Activated naive CD8-positive, alpha-beta T cell treated with anti-CD3 and anti-CD28 coated beads, Interleukin-2, amount 50 U/mL, for 24 hours (primary cell): ENCODE data around the gene AFAP1.

ENCODE experiments used
- ATAC-seq: fragments of 150-1000 bp; cut with Tn5 transposase; one replicate; pipeline ENCODE4 v1.10.0; 2021
- DNase-seq: peaks from one replicate; pipeline ENCODE4 v3.0.0; 2021
- H3K27ac Mint-ChIP-seq: one replicate; pipeline ENCODE4 v1.8.0; 2021; ENCODE audit warnings: mild to moderate bottlenecking, mixed read lengths
- H3K27me3 Mint-ChIP-seq: one replicate; pipeline ENCODE4 v1.8.0; 2021; ENCODE audit warnings: mixed read lengths
- H3K36me3 Mint-ChIP-seq: one replicate; pipeline ENCODE4 v1.8.0; 2021; ENCODE audit warnings: low read depth, mixed read lengths
- H3K4me1 Mint-ChIP-seq: one replicate; pipeline ENCODE4 v1.8.0; 2021; ENCODE audit warnings: mixed read lengths
- H3K4me3 Mint-ChIP-seq: one replicate; pipeline ENCODE4 v1.8.0; 2021; ENCODE audit warnings: mild to moderate bottlenecking, moderate library complexity, mixed read lengths
- H3K9me3 Mint-ChIP-seq: one replicate; pipeline ENCODE4 v1.8.0; 2021; ENCODE audit warnings: mixed read lengths

AFAP1 gene

DNA sequence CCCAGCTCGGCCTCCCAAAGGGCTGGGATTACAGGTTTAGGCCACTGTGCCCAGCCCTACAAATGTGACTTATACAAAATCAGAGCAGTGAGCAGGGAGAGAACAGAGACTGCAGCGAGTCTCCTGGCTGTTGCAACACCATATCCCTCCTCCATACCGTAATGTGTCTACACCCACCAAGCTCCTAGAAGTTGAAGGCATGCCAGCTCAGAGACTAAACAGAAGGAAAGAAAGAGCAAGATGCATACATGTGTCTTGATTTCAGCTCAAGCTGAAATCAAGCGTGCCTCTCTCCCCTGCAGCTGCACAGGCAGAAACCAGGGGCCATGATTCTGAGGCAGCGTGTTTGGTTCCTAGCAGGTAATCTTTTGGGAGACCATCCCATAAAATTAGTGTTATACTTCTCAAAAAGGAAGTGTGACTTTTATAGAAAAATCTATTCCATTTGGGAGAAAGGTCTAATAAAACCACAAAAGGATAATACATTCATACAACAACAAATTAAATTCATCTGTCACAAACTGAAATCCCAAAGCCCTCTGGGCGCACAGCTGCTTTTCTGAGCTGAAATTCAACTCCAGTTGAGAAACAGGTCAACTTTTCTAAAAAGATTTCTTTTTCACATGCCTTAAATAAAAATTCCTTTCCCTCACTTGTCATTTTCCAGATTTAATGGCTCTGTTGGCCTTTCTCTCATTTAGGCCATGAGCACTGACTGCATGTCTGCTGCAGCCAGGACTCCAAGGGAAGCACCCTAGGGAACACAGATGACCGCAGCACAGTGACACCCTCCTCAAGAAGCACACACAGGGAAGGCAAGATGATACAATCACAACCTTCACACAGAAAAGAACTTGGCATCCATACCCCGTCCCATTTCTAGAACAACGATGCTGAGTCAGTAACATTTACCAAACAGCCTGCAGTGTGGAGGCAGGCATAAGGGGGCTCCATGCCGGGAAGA lies 34.4 kb downstream of the AFAP1 start:
- Mint-ChIP-seq H3K36me3 (no peaks in the 10 kb centered on the region), H3K4me1 (peaks cover 26% of the 10 kb centered on the region), H3K27me3 (no peaks in the 10 kb centered on the region), H3K27ac (no peak overlapping the region), H3K4me3 (no peak overlapping the region), H3K9me3 (no peaks in the 10 kb centered on the region)
- DNase-seq (no peak), ATAC-seq (no peak)

DNA sequence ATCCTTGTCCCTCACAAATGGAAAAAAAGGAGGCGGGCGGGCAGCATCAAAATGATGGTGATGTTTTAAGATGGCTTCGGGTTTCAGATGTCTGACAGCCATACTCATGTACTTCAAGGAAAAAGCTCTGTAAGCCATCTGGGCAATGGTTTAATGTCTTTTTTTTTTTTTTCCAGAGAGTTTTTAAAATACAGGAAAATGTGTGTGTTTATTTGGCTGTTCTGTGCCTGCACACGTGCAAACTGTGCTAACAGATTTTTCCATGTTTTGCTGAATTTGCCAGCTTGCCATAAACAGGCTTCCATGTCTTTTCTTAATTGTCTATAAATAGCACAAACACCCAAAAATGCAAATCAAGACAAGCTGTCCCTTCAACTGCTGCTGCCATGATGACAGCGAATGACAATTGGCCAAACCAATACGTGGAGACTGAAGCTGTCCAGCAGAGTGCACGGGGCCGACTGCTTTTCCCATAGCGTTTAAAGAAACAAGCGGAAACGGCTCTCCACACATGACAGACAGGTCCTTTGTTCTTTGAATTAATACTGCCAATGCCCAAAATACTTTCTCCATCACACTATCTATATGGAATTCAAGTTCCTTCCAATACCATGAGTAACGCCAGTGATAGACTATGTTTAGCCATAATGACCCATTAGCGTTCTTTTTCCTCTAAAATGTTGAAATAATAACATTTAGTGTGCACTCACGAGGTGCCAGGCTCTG lies 35.7 kb downstream of the AFAP1 start:
- Mint-ChIP-seq H3K4me1 (peaks cover 26% of the 10 kb centered on the region), H3K36me3 (no peaks in the 10 kb centered on the region), H3K4me3 (no peak overlapping the region), H3K27ac (no peak overlapping the region), H3K27me3 (no peaks in the 10 kb centered on the region), H3K9me3 (no peaks in the 10 kb centered on the region)
- ATAC-seq (no peak), DNase-seq (no peak)

DNA sequence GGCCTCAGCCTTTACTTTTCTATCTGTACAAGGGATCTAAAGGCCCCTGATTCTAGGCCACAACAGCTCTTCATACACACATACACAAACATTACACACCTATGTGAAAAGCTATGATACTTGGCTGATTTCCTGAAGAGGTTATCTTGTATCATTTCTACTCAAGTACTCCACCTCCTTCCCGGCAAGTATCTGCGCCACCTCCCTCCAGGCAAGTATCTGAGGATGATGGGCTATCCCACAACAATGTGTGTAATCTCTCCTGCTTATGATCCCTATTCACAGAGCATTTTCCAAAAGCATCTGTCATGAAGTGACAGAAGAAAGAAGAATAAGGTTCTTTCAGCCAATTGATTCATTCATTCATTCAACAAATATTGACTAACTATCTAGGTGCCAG lies 36.8 kb downstream of the AFAP1 start:
- DNase-seq (no peak), ATAC-seq (no peak)
- Mint-ChIP-seq H3K4me3 (no peak overlapping the region), H3K27ac (no peak overlapping the region), H3K4me1 (peaks cover 26% of the 10 kb centered on the region), H3K27me3 (peaks cover under 1% of the 10 kb centered on the region), H3K36me3 (no peaks in the 10 kb centered on the region), H3K9me3 (no peaks in the 10 kb centered on the region)

DNA sequence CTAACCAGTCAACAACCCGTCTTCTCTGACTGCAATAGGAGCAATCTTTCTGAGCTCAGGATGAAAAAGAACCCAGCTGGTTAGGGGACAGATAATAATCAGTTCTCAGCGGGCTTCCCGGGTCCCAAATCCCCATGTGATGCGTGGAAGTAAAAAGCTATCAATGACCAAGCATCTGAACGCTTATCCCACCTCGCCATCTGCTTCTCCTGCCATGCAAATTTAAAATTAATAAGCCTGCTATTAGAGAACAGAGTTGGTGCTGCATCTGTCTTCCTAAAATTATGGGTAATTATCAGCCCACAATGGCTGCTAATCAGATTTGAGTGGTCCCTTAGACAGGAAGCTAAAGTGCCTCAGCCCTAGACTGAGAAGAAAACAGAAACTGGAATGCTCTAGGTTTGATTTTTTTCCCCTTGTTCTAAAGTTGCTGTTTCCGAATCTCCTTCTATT lies 37.5 kb downstream of the AFAP1 start:
- ATAC-seq = no peak
- no peak overlapping the region for H3K4me3 Mint-ChIP-seq
- no peaks in the 10 kb centered on the region for H3K9me3 Mint-ChIP-seq
- no peak for DNase-seq
- H3K27me3 Mint-ChIP-seq = peaks cover 3% of the 10 kb centered on the region
- H3K4me1 Mint-ChIP-seq = peaks cover 23% of the 10 kb centered on the region
- H3K27ac Mint-ChIP-seq = no peak overlapping the region
- H3K36me3 Mint-ChIP-seq = no peaks in the 10 kb centered on the region

DNA sequence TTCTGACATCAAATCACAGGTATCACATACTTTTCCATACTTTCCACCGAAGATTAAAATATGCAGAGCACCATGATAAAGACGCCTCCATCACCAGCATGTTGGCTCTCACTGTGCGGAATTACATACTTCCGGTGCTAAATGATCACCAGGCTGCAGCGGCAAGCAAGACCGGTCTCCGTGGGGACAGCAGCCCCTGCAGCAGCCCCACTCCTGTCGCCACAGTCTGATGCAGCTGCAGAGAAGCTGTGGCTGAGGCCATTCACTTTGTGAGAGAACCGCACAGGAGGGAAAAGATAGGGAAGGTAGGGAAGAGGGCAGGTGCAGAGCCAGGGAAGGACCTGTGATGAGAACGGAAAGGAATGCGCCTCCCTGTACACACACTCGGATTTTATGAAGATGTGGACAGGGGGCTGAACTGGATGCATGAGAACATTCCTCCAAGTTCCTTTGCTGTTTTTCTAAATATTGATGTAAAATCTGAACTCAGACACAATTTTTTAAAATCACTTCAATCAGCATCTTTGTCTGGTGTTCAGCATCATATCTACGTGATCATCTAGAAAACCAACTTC lies 38.3 kb downstream of the AFAP1 start:
- peaks cover 17% of the 10 kb centered on the region for H3K4me1 Mint-ChIP-seq
- no peak overlapping the region for H3K4me3 Mint-ChIP-seq
- peaks cover 3% of the 10 kb centered on the region for H3K27me3 Mint-ChIP-seq
- ATAC-seq (no peak), DNase-seq (no peak)
- no peaks in the 10 kb centered on the region for H3K9me3 Mint-ChIP-seq
- no peak overlapping the region for H3K27ac Mint-ChIP-seq
- H3K36me3 Mint-ChIP-seq = no peaks in the 10 kb centered on the region

DNA sequence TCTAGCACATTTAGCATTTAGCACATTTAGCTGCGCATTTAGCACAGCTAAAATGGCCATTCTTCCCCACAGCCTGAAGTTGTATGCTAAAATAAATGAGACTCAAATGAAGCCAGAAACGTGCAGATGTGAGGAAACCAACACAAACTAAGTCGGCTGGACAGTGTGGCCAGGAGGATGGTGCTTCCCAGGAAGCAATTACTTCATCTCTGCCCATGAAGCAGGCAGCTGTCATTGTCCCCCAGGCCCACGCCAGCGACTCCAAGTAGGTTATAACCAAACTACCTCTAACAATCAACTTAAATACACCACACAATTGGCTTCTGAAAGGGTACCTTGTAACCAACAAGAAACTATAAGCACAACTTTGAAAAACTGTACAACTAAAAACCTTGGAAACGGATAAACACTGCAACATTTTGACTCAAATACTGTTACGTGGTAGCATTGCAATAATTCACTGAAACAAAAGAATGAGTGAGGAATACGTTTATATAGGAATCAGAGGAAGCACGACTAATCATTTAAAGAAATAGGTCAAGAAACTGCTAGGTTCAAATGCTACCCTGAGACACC lies 39.2 kb downstream of the AFAP1 start:
- Mint-ChIP-seq H3K27ac (no peak overlapping the region), H3K4me1 (peaks cover 14% of the 10 kb centered on the region), H3K4me3 (no peak overlapping the region), H3K36me3 (no peaks in the 10 kb centered on the region), H3K9me3 (no peaks in the 10 kb centered on the region), H3K27me3 (peaks cover 4% of the 10 kb centered on the region)
- DNase-seq (no peak), ATAC-seq (no peak)

DNA sequence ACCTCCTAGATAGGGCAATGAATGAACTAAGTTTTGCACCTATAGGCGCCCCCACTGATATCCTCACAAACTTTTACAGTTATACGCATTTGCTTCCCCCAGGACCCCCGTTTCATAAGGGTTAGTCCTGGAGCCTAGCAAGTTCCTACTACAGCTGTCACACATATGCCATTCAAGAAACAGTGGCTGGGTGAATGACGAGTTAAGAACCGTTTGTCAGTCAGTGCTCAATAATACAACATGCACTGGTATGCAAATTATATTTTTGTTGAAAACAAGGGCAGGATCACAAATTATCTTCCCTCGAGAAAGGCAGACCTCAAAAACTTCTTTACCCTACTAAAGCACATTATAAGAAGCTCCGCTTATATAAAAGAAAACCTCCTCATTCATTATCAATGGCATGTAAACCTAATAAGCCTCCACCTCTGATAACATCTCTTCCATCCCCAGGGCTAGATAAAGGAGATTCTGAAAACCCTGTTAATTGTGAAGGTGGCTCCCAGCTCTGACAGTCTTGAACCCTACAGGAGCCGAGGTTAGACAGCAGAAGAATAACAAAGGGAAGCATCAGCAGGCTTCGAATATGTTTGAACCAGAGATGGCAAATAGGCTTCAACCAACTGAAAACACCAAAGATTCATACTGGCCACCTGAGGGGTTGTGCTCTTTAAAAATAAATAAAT lies 40.3 kb downstream of the AFAP1 start:
- Mint-ChIP-seq H3K27ac (no peak overlapping the region), H3K4me1 (peaks cover 14% of the 10 kb centered on the region), H3K36me3 (no peaks in the 10 kb centered on the region), H3K4me3 (no peak overlapping the region), H3K27me3 (peaks cover 6% of the 10 kb centered on the region), H3K9me3 (no peaks in the 10 kb centered on the region)
- DNase-seq (no peak), ATAC-seq (no peak)

DNA sequence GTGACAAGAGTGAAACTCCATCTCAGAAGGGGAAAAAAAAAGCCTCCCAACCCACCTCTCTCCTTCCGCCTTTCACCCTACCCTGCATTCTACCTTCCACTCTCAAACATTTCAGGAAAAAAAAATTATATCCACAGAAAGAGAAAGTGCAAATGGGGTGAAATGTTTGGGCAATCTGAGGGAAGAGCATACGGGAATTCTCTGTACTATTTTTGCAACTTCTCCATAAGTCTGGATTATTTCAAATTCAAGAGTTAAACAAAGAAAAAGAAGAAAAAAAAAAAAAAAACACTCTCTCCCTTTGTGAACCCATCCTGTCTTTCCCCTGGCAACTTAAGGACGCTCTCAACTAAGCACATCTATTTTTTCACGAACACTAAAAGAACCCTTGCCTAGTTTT lies 41.3 kb downstream of the AFAP1 start:
- Mint-ChIP-seq H3K27ac (no peak overlapping the region), H3K36me3 (no peaks in the 10 kb centered on the region), H3K9me3 (no peaks in the 10 kb centered on the region), H3K27me3 (peaks cover 6% of the 10 kb centered on the region), H3K4me1 (peaks cover 14% of the 10 kb centered on the region), H3K4me3 (no peak overlapping the region)
- DNase-seq = no peak
- ATAC-seq = no peak

DNA sequence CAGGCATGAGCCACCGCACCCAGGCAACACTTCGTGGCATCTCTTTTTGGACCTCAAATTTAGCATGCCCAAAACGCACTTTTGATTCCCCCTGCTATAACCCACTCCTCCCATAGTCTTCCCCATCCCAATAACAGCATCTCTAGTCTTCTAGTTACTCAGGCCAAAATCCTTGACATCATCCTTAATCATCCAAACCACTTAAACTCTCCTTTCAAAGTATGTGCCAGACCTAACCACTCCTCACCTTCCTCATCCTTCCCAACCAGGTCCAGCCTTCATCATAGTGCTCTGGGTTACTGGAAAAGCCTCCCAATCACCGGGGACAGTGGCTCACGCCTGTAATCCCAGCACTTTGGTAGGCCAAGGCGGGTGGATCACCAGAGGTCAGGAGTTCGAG lies 41.9 kb downstream of the AFAP1 start:
- H3K27me3 Mint-ChIP-seq = peaks cover 6% of the 10 kb centered on the region
- H3K4me1 Mint-ChIP-seq = peaks cover 12% of the 10 kb centered on the region
- H3K27ac Mint-ChIP-seq = no peak overlapping the region
- ATAC-seq (no peak), DNase-seq (no peak)
- H3K36me3 Mint-ChIP-seq = no peaks in the 10 kb centered on the region
- H3K9me3 Mint-ChIP-seq = no peaks in the 10 kb centered on the region
- no peak overlapping the region for H3K4me3 Mint-ChIP-seq

DNA sequence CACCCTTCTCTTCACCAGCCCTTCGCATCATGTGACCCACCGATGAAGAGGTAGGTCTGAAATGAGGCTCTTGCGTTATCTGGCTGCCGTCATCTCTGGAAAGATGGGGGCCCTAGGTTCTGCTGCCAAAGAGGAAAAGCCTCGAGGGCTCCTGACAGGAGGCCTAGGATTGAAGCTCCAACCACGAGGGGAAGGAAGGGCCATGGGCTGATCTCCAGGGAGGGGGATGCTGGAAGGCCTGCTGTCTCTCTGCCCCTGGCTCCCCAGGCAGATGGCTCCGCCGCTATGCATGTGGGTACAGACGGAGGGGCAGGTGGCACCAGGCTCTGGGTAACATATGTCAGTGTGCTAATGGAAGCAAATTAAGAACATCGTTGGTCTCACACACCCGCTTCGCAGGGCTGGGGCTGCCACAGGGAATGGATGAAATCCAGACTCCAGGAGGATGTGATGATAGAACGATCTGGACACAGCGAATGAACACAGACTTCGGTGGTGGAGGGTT lies 44.9 kb downstream of the AFAP1 start:
- Mint-ChIP-seq H3K4me1 (peaks cover 11% of the 10 kb centered on the region), H3K9me3 (peaks cover 5% of the 10 kb centered on the region), H3K4me3 (no peak overlapping the region), H3K27ac (no peak overlapping the region), H3K27me3 (peaks cover 6% of the 10 kb centered on the region), H3K36me3 (no peaks in the 10 kb centered on the region)
- ATAC-seq (no peak), DNase-seq (no peak)

DNA sequence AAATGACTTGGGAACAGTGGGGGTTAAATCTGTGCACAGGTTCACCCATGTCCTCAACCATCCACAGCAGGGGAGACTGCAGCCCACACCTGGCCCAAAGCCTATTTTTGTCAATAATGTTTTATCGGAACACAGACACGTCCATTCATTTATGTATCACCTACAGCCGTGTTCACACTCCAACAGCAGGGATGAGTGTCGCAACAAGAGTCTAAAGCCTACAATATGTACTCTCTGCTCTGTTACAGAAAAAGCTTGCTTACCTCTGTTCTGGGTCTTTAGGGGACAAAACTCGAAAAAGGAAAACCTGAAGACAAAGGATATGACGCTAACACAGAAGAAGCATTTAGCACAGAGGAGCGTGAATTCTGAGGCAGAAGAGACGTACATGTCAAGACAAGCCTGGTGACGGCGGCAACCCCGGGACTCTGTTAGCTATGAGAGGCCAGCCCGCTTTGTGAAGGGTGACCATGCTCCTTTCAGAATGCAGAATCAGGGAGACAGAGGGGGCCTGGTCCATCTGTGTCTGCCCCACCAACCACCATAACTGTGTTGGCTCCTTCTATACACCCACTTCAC lies 45.5 kb downstream of the AFAP1 start:
- Mint-ChIP-seq H3K27ac (no peak overlapping the region), H3K27me3 (peaks cover 6% of the 10 kb centered on the region), H3K4me1 (peaks cover 11% of the 10 kb centered on the region), H3K4me3 (no peak overlapping the region), H3K9me3 (peaks cover 7% of the 10 kb centered on the region), H3K36me3 (no peaks in the 10 kb centered on the region)
- DNase-seq = no peak
- no peak for ATAC-seq

DNA sequence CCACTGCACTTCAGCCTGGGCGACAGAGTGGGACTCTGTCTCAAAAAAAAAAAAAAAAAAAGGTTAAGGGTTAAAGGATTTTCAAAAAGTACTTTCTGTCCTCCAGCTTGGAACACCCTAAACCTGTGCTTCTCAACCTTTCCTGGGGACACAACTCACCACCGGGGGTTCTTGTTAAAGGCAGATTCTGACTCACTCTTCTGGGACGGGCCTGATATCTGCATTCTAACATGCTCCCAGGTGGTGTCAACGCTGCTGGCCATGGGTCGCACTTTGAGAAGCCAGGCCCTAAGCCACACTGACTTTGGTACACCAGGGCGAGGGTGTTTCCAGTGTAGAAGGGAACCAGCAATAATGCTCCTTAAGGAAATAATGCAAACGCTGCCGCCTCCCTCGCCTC lies 46.1 kb downstream of the AFAP1 start:
- peaks cover 11% of the 10 kb centered on the region for H3K4me1 Mint-ChIP-seq
- ATAC-seq = peak; percentile 46
- peaks cover under 1% of the 10 kb centered on the region for H3K36me3 Mint-ChIP-seq
- H3K27me3 Mint-ChIP-seq = peaks cover 6% of the 10 kb centered on the region
- no peak for DNase-seq
- H3K4me3 Mint-ChIP-seq = no peak overlapping the region
- H3K9me3 Mint-ChIP-seq = peaks cover 8% of the 10 kb centered on the region
- no peak overlapping the region for H3K27ac Mint-ChIP-seq

DNA sequence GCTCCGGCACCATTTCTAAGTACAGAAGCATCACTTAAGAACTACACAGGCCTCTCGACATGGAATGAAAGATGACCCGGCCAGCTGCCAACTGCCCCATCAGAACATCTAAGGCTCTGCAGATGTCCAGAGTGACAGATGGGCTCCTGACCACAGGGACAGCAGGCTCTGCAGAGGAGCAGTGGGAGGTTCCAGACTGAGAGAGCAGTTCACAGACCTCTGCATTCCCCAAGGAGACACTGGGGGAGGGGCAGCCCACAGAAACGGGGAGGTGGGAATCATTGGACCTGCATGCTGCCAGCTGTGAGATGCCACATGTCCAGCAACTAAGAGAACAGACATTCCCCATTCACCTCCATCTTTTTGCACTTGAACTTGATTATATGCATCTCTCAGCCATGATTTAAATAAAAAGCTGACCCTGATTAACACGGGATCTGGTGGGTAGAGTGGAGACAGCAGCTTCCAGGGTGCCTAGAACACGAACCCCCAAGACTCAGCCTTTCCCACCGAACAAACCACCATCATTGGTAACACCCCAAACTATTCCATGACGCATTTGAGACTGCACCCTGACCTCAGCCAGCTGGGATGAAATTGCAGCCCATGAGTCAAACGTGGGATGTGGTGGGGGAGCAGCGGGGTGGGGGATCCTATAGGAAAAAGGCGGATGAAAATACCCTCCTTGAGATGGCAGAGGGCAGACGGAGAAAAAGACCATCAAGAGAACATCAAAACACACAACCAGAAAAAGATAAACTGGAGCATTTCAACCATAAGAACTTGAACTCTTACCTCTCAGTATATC lies 47.2 kb downstream of the AFAP1 start:
- Mint-ChIP-seq H3K4me1 (peaks cover 11% of the 10 kb centered on the region), H3K4me3 (no peak overlapping the region), H3K27ac (no peak overlapping the region), H3K36me3 (peaks cover 5% of the 10 kb centered on the region), H3K9me3 (peaks cover 13% of the 10 kb centered on the region), H3K27me3 (peaks cover 2% of the 10 kb centered on the region)
- ATAC-seq (no peak), DNase-seq (no peak)
